GM21529 (cell line): ENCODE results near the gene COX6A2.
A peak's percentile ranks its signal among the peaks of the same experiment; 100 is the strongest.

Experiments
- ATAC-seq: cut with Tn5 transposase; IDR thresholded peaks from one replicate; pipeline ENCODE4 v1.9.1; 2021; ENCODE audit not compliant: unreplicated experiment

The COX6A2 gene

DNA sequence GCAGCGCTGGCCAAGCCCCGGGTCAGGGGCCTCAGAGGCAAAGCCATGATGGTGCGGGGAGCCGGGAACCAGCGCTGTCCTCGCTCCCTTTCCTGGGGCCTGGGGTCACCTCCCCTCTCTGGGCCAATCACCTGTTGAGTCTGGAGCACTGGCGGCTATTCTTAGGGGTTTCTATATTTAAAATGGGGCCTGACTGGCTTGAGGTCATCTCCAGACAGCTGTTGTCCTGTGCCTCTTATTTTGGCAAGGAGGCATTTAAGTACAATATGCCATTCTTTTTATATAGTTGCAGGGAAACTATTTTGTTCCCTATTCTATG lies at the start of gene COX6A2:
TSS of gene COX6A2 (minus strand) at position 82 of the 319 bp plus-strand sequence. CDS start at position 47, 35 bp downstream.
- ATAC-seq, result no peak

DNA sequence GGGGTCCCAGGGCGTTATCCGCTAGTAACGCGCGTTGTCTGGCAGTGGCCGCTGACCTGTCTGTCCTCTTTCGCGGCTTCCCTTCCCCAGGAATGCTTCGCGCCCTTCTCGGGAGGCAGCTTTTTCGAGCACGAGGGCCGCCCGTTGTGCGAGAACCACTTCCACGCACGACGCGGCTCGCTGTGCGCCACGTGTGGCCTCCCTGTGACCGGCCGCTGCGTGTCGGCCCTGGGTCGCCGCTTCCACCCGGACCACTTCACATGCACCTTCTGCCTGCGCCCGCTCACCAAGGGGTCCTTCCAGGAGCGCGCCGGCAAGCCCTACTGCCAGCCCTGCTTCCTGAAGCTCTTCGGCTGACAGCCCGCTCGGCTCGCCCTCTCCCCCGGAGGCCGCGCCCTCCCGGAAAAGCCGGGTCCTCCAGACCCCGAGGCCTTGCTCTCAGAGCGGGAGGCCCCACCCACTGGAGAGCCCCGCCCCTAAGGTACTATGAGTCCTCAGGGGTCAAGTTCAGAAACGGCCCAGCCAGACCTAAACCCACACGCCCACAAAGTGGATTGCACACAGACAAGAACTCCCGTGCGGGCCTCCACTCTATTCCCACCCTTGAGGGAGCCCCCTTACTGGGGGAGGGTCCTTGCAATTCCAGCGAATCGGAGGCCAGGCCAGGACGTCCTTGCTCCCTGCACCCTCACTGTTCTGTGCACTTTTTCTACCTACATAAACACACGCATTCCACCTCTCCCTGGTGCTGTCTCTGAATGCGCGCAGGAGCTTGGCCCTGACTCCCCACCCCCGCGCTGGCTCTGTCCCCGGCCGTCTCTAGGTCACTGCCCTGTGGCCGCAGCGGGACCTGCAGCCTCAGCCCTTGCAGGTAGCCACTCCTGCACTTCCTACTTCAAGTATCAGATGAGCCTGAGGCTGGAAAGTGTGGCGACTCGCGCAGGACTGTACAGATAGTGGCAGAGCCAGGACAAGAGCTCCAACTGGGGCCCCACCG lies 49.4 kb upstream of the COX6A2 start:
- peak; percentile 21 for ATAC-seq

DNA sequence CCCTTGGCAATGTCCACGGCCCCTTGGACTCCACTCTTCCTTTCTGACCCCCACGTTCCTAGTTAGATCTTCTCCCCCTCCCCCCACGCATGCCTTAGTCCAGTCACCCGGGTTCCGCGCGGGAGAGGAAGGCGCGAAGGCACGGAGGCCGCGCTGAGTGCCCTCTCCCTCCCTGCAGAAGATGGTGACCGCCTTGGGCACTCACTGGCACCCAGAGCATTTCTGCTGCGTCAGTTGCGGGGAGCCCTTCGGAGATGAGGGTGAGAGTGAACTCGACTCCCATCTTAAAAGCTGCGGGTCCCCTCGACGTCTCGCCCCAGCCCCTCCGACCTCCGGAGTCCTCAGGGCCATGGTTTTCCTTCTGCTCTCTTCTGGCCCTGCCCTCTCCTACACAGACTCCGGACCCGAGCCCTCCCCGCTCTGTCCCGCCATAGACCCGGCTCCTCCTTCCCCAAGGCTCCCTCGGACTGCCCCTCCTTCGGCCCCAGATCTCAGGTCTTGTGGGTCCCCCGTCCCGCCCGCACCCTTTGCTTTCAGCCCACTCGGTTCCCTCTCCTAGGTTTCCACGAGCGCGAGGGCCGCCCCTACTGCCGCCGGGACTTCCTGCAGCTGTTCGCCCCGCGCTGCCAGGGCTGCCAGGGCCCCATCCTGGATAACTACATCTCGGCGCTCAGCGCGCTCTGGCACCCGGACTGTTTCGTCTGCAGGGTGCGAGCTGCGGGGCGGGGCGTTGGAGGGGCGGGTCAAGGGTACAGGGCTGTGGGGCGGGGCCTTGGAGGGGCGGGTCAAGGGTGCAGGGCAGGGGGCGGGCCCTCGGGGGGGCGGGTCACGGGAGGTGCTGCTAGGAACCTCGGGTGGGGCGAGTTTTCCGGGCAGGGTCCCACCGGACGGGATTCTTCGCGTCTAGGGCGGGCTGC lies 48.4 kb upstream of the COX6A2 start:
- ATAC-seq, result peak; percentile 68

DNA sequence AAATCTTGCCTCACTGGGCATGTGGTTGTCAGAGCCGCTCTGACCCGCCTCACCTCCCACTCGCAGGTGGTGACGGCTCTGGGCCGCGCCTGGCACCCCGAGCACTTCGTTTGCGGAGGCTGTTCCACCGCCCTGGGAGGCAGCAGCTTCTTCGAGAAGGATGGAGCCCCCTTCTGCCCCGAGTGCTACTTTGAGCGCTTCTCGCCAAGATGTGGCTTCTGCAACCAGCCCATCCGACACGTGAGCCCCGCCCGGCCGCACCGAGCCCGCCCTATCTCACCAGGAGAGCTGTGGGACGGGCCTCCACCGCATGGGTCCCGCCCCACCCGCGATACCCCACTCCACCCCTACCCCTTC lies 47.8 kb upstream of the COX6A2 start:
- no peak for ATAC-seq

DNA sequence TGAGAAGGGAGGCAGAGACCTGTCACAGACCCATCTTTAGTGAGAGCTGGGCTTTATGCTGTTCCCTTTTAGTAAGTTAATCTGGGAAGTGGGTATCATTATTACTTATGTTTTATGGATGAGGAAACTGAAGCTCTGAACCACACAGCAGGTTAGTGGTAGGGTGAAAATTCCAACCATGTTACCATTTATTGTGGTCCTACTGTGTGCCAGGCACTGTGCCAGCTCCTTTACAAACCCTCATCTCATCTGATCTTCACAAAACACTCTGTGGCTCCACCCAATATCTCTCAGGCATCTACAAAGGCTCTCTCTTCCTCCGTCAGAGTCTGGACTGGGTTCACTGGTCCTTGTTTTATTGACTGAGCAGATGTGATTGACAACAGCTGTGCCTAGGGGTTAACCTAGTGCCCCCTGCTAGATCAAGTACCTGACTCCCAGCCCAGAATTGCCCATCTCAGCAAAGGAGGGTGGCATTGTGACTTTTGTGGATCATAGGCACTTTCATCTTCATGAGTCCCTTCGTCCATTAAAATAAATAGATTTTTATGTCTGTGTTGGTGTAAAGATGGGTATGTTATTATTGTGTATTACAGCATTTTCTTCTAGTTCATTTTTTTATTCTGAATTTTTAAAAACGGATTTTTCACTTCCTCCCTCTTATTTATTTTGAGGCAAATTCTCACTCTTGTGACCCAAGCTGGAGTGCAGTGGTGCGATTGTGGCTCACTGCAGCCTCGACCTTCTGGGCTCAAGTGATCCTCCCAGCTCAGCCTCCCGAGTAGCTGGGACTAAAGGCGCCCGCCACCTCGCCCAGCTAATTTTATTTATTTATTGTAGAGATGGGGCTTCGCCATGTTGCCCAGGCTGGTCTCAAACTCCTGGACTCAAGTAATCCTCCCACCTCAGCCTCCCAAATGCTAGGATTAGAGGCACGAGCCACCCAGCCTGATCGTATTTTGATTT lies 46.9 kb upstream of the COX6A2 start:
- ATAC-seq, result no peak

DNA sequence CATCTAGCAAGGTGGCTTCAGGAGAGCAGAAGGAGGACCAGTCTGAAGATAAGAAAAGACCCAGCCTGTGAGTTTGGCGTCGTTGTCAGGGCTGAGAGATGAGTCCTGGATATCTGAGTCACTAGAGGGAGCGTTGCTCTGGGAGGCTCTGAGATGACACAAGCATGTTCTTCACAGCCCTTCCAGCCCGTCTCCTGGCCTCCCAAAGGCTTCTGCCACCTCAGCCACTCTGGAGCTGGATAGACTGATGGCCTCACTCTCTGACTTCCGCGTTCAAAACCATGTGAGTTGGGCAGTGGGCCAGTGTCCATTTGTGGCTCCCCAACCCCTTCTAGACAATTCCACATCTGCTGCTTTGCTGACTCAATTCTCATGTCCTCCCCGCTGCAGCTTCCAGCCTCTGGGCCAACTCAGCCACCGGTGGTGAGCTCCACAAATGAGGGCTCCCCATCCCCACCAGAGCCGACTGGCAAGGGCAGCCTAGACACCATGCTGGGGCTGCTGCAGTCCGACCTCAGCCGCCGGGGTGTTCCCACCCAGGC lies 46.1 kb upstream of the COX6A2 start:
- ATAC-seq, result no peak

DNA sequence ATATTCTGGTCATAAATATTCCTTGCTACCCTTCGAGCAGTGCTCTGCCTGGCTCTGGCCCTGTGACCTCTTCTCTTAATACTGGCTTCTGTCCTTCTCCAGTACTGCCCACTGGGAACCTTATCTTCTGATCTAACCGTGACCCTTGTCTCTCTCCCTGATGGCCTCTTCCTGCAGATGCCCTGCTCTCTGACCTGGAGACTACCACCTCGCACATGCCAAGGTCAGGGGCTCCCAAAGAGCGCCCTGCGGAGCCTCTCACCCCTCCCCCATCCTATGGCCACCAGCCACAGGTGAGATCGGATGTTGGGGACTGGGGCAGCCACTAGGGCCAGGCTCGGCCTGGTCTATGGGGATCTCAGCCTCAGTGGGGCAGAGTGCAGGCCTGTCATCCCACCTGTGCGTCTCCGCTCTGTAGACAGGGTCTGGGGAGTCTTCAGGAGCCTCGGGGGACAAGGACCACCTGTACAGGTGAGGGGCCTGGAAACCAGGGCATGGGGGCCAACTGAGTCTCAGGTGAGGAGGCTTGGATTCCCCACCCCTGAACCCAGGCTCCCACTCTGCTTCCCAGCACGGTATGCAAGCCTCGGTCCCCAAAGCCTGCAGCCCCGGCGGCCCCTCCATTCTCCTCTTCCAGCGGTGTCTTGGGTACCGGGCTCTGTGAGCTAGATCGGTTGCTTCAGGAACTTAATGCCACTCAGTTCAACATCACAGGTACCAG lies 45.3 kb upstream of the COX6A2 start:
- no peak for ATAC-seq

DNA sequence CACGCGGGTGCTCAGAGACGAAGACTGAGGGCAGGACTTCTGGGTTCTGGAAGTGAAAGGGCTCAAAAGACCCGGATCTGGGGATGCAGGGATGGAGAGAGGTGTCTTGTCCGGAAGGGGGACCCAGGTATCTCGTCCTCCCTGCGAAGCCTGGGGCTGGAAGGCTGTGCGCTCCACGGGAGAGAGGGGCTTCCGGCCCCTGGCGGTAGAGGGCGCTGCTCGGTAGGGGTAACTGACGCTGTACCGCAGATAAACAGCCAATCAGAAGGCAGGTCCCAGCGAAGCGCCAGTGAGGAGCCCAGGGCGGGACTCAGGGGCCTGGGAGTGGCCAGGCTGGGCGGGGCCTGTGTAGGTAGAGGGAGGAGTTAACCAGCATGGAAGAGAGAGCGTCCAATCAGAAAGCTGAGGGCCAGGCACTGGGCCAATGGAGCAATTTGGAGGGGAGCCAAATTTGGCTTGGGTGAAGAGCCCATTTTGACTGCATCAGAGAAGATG lies 44.6 kb upstream of the COX6A2 start:
- ATAC-seq, result no peak

DNA sequence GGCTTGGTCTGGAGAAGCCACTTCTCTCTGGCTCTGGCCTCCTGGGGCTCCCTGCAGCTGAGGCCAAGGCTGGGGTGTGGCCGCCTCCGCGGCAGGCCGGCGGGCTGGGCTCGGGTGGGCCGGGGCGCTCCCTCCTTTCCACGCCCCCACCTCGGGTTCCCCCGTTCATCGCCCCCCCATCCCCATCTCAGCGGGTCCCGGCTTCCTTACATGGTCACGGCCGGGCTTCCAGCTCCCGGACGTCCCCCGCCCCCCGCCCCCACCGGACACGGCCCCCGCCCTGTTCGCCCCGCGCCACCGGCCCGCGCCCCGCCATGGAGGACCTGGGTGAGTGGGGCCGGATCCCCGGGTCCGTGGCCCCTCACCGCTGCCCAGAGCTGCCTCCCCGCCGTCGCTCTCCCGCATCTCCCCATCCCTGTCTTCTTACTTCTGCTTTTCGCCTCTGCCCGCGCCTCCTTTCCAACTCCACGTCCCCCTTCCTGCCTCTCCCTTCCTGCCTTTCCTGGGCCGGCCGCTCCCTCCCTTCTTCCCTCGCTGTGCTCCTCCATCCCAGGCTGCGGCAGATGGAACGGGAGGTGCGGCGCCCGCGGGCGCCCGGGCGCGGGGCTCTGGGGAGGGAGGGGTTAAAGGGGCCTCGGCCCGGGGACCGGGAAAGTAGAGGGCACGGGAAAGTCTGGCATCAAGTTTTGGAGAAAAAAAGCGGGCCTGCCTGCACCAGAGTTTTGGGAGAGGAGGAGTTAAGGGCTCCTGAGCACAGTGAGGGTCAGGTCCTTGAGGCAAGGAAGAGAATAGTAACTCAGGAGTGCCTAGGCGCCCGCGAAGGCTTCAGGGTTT lies 43.9 kb upstream of the COX6A2 start, which contains the start of gene TGFB1I1:
TSS of gene TGFB1I1 (plus strand) at position 278 of the 834 bp plus-strand sequence. CDS start at position 315, 37 bp downstream.
- no peak for ATAC-seq

DNA sequence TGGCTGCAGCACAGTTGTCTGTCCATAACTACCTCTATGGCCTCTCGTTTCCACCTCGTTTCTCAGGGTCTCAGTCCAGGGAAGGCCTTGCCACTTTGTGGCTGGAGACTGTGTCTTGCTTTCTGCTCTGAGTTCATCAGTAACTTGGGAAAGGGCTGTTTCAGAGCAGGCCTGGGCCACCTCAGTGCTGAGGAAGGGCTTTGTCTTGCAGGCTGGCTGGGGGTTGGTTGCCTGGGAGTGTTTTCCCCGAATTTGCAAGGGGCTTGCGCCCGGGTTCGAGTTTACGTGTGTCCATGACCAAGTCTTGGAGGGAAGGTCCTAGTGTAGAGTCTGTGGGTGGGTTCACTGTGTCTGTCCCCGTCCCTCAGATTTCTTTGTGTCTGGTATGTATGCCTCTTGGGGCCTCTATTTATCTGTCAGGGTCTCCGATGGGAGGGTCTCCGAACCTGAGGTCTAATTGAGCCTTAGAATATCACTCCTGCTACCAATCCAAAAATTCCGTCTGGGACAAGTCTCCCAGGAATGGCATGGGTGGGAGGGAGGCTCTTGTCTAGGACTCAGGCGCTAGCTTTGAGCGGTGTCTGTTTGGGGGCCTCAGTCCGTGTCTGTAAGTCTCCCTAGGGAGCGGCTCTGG lies 43.2 kb upstream of the COX6A2 start:
- ATAC-seq, result no peak

DNA sequence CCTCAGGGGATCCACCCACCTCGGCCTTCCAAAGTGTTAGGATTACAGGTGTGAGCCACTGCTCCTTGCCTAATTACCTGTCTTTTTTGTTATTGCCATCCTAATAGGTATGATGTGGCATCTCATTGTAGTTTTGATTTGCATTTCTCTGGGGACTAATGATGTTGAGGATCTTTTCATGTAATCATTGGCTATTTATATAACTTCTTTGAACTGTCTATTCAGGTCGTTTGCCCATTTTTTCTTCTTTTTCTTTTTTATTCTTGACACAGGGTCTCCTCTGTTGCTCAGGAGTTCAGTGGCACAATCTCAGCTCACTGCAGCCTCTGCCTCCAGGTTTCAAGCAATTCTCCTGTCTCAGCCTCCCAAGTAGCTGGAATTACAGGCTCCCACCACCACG lies 42.5 kb upstream of the COX6A2 start:
- ATAC-seq, result no peak

DNA sequence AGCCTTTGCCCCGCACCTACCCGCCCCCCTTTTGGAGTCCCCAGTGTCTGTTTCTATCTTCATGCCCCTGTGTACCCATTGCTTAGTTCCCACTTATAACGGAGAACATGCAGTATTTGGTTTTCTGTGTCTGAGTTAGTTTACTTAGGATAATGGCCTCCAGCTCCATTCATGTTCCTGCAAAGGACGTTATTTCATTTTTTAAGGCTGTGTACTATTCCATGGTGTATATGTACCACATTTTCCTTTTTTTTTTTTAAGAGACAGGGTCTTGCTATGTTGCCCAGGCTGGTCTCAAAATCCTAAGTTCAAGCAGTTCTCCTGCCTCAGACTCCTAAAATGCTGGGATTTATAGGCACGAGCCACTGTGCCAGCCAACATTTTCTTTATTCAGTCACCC lies 39.7 kb upstream of the COX6A2 start:
- ATAC-seq, result no peak

DNA sequence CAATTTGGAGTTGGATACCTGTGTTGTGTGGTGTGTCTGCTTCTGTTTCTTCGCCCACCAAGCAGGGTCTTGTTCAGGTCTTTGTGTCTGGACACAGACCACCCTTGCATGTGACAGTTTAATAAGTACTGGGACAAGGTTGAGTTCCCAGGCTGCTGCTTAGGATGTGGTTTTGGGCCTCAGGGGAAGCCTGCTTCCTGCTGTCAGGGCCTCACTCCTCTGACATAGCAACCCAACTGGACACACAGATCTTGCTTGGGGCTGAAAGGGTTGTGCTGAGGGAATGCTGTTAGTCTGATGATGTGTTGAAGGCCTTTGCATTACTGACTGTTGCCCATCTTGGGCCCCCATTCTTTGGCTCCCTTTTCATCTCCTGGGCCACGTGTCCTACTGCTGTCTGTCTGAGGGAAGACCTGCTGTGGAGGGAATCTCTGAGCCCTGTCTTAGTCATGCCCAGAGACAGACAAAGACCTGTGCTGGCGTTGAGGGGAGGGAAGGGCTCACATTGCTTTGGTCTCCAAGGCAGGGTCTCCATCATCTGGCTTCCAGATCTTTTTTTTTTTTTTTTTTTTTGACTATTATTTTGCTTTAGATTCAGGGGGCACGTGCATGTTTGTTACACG lies 39.1 kb upstream of the COX6A2 start:
- ATAC-seq, result no peak

DNA sequence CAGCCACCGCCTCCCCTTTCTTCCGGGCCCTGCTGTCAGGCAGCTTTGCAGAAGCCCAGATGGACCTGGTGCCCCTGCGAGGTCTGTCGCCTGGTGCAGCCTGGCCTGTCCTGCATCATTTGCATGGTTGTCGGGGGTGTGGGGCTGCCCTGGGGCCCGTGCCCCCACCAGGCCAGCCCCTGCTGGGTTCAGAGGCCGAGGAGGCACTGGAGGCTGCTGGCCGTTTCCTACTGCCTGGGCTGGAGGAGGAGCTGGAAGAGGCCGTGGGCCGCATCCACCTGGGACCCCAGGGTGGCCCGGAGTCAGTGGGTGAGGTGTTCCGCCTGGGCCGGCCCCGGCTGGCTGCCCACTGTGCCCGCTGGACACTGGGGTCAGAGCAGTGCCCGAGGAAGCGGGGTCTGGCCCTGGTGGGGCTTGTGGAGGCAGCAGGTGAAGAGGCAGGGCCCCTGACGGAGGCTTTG lies 38.3 kb upstream of the COX6A2 start:
- no peak for ATAC-seq

DNA sequence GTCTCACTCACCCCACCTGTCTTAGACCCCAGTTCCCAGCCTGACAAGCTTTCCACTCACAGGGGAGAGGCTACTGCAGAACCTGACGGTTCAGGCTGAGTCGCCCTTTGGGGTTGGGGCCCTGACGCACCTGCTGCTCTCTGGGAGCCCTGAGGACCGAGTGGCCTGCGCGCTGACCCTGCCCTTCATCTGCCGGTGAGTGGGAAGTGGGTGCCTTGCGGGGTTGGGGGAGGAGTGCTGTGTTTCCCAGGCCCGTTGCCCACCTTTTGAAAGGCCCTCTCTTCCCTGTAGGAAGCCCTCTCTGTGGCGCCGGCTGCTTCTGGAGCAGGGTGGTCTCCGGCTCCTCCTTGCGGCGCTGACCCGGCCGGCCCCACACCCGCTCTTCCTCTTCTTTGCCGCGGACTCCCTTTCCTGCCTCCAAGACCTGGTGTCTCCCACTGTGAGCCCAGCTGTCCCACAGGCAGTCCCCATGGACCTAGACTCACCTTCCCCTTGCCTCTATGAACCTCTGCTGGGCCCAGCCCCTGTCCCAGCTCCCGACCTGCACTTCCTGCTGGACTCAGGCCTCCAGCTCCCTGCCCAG lies 37.7 kb upstream of the COX6A2 start:
- no peak for ATAC-seq

DNA sequence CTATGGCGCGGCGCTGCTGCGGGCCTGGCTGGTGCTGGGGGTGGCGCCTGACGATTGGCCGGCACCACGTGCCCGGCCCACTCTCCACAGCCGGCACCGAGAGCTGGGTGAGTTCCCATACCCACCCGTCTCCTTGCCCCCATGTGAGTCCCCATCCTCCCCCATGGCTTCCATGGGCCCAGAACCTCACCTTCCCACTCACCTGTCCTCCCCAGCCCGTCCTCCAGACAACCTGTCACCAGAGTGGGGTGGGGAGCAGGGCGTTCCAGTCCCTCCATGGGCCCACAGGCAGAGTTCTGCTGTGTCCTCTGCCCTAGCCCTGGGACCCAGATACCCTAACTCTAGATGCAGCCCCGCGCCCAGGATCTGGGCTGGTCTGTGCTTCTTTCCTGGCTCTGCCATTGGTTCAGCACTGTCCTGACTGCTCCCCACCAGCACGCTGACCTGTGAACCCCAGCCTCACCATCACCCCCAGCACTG lies 36.7 kb upstream of the COX6A2 start:
- ATAC-seq, result no peak

DNA sequence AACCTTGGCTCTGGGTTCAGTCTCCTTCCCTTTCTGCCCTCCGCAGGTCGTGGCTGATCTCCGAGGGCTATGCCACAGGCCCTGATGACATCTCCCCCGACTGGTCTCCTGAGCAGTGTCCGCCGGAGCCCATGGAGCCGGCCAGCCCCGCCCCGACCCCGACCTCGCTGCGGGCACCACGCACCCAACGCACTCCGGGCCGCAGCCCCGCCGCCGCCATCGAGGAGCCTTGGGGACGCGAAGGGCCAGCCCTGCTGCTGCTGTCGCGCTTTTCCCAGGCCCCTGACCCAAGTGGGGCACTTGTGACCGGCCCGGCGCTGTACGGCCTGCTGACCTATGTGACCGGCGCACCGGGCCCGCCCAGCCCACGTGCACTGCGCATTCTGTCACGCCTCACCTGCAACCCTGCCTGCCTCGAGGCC lies 36.2 kb upstream of the COX6A2 start:
- no peak for ATAC-seq
